ENCODE measurements around the gene OSBPL2. TPM values are rescaled to one million over a fixed set of nuclear protein-coding genes. Genes with fewer than 3 reads are reported as not detected.

The OSBPL2 gene
- total and polyA plus RNA-seq, 4 donors, result 9.9 to 19.7 (median 12.3) TPM

- Histone ChIP-seq H3K36me3 (ENCODE audit: control insufficient read depth in 4 of 4, insufficient read depth in 3 of 4, low read depth in 1 of 4, low read length in 3 of 4) (no peaks in the 10 kb centered on the region), H3K27ac (ENCODE audit: low read depth in 1 of 2, low read length in 2 of 2) (no peak overlapping the region), H3K27me3 (ENCODE audit: control insufficient read depth in 4 of 4, insufficient read depth in 4 of 4, low read length in 3 of 4) (no peaks in the 10 kb centered on the region), H3K9ac (ENCODE audit: low read depth in 1 of 2, low read length in 2 of 2) (no peak overlapping the region), H3K9me3 (ENCODE audit: control insufficient read depth in 4 of 4, low read length in 3 of 4) (no peaks in the 10 kb centered on the region), H3K4me1 (ENCODE audit: control insufficient read depth in 4 of 4, insufficient read depth in 4 of 4, low read length in 3 of 4) (peaks cover 9 to 18% (median 10%) of the 10 kb centered on the region in 4 donors), H3K4me3 (ENCODE audit: low read depth in 1 of 3, low read length in 3 of 3) (no peak overlapping the region)
- DNase-seq (ENCODE audit: low spot score), result no peak
- no peak for TF ChIP-seq RXRA (IDR thresholded peaks at IDR 0.05)
- no peak for TF ChIP-seq CTCF (IDR thresholded peaks at IDR 0.05; ENCODE audit: low read depth, low read length, missing input control)
- TF ChIP-seq RAD21 (IDR thresholded peaks at IDR 0.05), result no peak
- TF ChIP-seq GABPA (IDR thresholded peaks at IDR 0.05 in 1 of 2, conservative IDR thresholded peaks at IDR 0.05 in 1 of 2), result no peak
- WGBS, result 79% methylated on average over 16 of the region's 16 CpGs
Measured at GRCh38 chr20:62235001-62235776, 3.1 kb upstream of the OSBPL2 start.

- H3K27me3 ChIP-seq (ENCODE audit: control insufficient read depth in 4 of 4, insufficient read depth in 4 of 4, low read length in 3 of 4), result no peaks in the 10 kb centered on the region
- DNase-seq (ENCODE audit: low spot score), result no peak
- WGBS, result 96% methylated on average over 9 of the region's 9 CpGs
- H3K4me3 ChIP-seq (ENCODE audit: low read depth in 1 of 3, low read length in 3 of 3), result no peak overlapping the region
- no peaks in the 10 kb centered on the region for H3K36me3 ChIP-seq (ENCODE audit: control insufficient read depth in 4 of 4, insufficient read depth in 3 of 4, low read depth in 1 of 4, low read length in 3 of 4)
- no peak overlapping the region for H3K9ac ChIP-seq (ENCODE audit: low read depth in 1 of 2, low read length in 2 of 2)
- H3K27ac ChIP-seq (ENCODE audit: low read depth in 1 of 2, low read length in 2 of 2), result no peak overlapping the region
- peaks cover 9 to 18% (median 10%) of the 10 kb centered on the region in 4 donors for H3K4me1 ChIP-seq (ENCODE audit: control insufficient read depth in 4 of 4, insufficient read depth in 4 of 4, low read length in 3 of 4)
- TF ChIP-seq RAD21 (IDR thresholded peaks at IDR 0.05) (no peak), REST (IDR thresholded peaks at IDR 0.05) (no peak), FOXA2 (IDR thresholded peaks at IDR 0.05) (no peak)
- no peaks in the 10 kb centered on the region for H3K9me3 ChIP-seq (ENCODE audit: control insufficient read depth in 4 of 4, low read length in 3 of 4)
Measured at GRCh38 chr20:62235777-62236157, 2.6 kb upstream of the OSBPL2 start.

- peaks cover 9 to 18% (median 10%) of the 10 kb centered on the region in 4 donors for H3K4me1 ChIP-seq (ENCODE audit: control insufficient read depth in 4 of 4, insufficient read depth in 4 of 4, low read length in 3 of 4)
- 79% methylated on average over 6 of the region's 6 CpGs for WGBS
- DNase-seq (ENCODE audit: low spot score), result no peak
- H3K4me3 ChIP-seq (ENCODE audit: low read depth in 1 of 3, low read length in 3 of 3), result no peak overlapping the region
- no peaks in the 10 kb centered on the region for H3K27me3 ChIP-seq (ENCODE audit: control insufficient read depth in 4 of 4, insufficient read depth in 4 of 4, low read length in 3 of 4)
- no peak for TF ChIP-seq MAX (IDR thresholded peaks at IDR 0.05)
- no peak for TF ChIP-seq JUND (IDR thresholded peaks at IDR 0.05)
- no peak for TF ChIP-seq ATF3 (IDR thresholded peaks at IDR 0.05)
- no peak for TF ChIP-seq RAD21 (IDR thresholded peaks at IDR 0.05)
- TF ChIP-seq HNF4G (IDR thresholded peaks at IDR 0.05), result no peak
- no peak for TF ChIP-seq CTCF (IDR thresholded peaks at IDR 0.05; ENCODE audit: low read depth, low read length, missing input control)
- TF ChIP-seq FOXA2 (IDR thresholded peaks at IDR 0.05), result no peak
- TF ChIP-seq SP1 (IDR thresholded peaks at IDR 0.05), result no peak
- no peak for TF ChIP-seq YY1 (IDR thresholded peaks at IDR 0.05)
- TF ChIP-seq GABPA (IDR thresholded peaks at IDR 0.05 in 1 of 2, conservative IDR thresholded peaks at IDR 0.05 in 1 of 2), result no peak
- TF ChIP-seq TAF1 (conservative IDR thresholded peaks at IDR 0.05), result no peak
- TF ChIP-seq RXRA (IDR thresholded peaks at IDR 0.05), result no peak
- H3K36me3 ChIP-seq (ENCODE audit: control insufficient read depth in 4 of 4, insufficient read depth in 3 of 4, low read depth in 1 of 4, low read length in 3 of 4), result no peaks in the 10 kb centered on the region
- no peak overlapping the region for H3K27ac ChIP-seq (ENCODE audit: low read depth in 1 of 2, low read length in 2 of 2)
- no peaks in the 10 kb centered on the region for H3K9me3 ChIP-seq (ENCODE audit: control insufficient read depth in 4 of 4, low read length in 3 of 4)
- H3K9ac ChIP-seq (ENCODE audit: low read depth in 1 of 2, low read length in 2 of 2), result no peak overlapping the region
Measured at GRCh38 chr20:62236200-62236599, 2.1 kb upstream of the OSBPL2 start.

All from liver (tissue), 9 donors.